NB4 (cell line): ENCODE measurements around the gene FIP1L1.

Experiments used
- CTCF ChIP-seq: IDR thresholded peaks from one replicate; pipeline ENCODE4 v1.5.1; 2012; ENCODE audit warnings: low read depth, low read length
- POLR2A ChIP-seq: IDR thresholded peaks from 2 replicates; pipeline ENCODE4 v1.6.1; 2011; ENCODE audit warnings: mild to moderate bottlenecking; ENCODE audit not compliant: insufficient read length; ENCODE audit errors: extremely low read depth

- TF ChIP-seq CTCF (no peak), POLR2A (no peak)
These were observed 686 bp downstream of the FIP1L1 start for GRCh38 chr4:53378171-53378482.
